ENCODE data around the gene CORO6. TPM values are rescaled to one million over a fixed set of nuclear protein-coding genes. Genes with fewer than 3 reads are reported as not detected.

The CORO6 gene
- total RNA-seq, 1 donor, result 20.3 TPM

DNA sequence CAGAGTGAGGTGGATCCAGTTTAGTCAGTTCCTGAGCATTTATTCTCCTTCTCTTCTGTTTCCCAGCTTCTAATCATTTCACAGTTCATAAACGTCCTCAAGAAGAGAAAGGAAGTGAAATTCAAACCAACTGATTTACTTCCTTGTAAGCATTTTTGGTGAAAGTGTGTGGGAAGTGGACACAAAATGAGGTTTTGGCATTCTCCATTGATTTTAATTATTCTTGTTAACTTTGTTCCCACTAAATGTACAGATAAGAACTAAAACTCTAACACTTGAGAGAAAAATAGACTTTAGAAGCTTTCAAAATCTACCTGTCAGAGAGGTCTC lies 42.7 kb upstream of the CORO6 start:
- Histone ChIP-seq H3K36me3 (ENCODE audit: insufficient read depth, low read length) (peaks cover 7% of the 10 kb centered on the region), H3K4me2 (ENCODE audit: insufficient read depth, low read length) (peak overlapping the region; percentile 40), H3K27me3 (ENCODE audit: insufficient read depth, low read length) (no peaks in the 10 kb centered on the region), H2AFZ (ENCODE audit: low read length) (peak overlapping the region; percentile 27), H4K20me1 (ENCODE audit: insufficient read depth, low read length) (no peaks in the 10 kb centered on the region), H3K27ac (ENCODE audit: low read depth, low read length) (peak overlapping the region; percentile 60), H3K4me1 (ENCODE audit: insufficient read depth, low read length) (peaks cover 30% of the 10 kb centered on the region), H3K9me3 (ENCODE audit: low read depth, low read length) (no peaks in the 10 kb centered on the region), H3K4me3 (ENCODE audit: insufficient read depth, low read length) (no peak overlapping the region), H3K79me2 (ENCODE audit: insufficient read depth, low read length) (no peaks in the 10 kb centered on the region)
- no peak for DNase-seq (ENCODE audit: insufficient read length, low spot score, missing footprints)
- TF ChIP-seq, protein P1, sequence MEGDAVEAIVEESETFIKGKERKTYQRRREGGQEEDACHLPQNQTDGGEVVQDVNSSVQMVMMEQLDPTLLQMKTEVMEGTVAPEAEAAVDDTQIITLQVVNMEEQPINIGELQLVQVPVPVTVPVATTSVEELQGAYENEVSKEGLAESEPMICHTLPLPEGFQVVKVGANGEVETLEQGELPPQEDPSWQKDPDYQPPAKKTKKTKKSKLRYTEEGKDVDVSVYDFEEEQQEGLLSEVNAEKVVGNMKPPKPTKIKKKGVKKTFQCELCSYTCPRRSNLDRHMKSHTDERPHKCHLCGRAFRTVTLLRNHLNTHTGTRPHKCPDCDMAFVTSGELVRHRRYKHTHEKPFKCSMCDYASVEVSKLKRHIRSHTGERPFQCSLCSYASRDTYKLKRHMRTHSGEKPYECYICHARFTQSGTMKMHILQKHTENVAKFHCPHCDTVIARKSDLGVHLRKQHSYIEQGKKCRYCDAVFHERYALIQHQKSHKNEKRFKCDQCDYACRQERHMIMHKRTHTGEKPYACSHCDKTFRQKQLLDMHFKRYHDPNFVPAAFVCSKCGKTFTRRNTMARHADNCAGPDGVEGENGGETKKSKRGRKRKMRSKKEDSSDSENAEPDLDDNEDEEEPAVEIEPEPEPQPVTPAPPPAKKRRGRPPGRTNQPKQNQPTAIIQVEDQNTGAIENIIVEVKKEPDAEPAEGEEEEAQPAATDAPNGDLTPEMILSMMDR (IDR thresholded peaks at IDR 0.05; ENCODE audit: extremely low read depth, low read depth, low read length), result no peak

DNA sequence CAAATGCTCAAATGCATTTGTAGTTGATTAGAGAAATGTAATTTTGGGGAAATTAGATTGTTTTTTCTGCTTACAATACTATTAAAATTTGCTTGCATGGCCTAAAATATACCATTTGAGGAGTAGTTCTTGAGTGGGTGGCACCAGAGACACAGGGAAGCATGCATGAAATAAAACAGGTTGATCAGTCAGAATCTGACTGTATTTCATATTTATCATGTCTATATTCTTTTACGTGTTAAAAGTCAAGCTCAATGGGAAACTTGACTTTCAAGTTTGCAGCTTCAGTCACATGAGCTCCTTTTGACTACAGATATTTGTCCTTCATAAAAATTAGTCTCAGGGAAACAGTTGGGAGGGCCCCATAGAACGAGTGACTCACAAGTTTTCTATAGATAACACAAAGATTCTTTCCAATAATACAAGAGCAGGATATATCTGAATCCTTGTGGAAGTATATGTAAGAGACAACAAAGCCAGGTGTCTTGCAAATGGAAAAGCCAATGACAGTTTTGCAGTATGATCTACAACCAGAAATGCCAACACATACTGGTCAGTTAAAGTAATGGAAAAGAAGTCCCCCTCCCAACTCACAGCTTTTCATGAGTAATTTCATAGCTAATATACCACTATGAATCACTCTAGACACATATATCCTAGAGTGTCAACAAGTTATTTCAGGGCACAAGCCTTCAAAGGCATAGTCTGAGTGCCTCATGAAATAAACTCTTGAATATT lies 42.2 kb upstream of the CORO6 start:
- TF ChIP-seq, protein P1 (IDR thresholded peaks at IDR 0.05; ENCODE audit: extremely low read depth, low read depth, low read length), result no peak
- no peaks in the 10 kb centered on the region for H3K27me3 ChIP-seq (ENCODE audit: insufficient read depth, low read length)
- H3K4me2 ChIP-seq (ENCODE audit: insufficient read depth, low read length), result peak overlapping the region; percentile 40
- no peak overlapping the region for H3K4me3 ChIP-seq (ENCODE audit: insufficient read depth, low read length)
- H3K79me2 ChIP-seq (ENCODE audit: insufficient read depth, low read length), result no peaks in the 10 kb centered on the region
- H4K20me1 ChIP-seq (ENCODE audit: insufficient read depth, low read length), result no peaks in the 10 kb centered on the region
- no peaks in the 10 kb centered on the region for H3K9me3 ChIP-seq (ENCODE audit: low read depth, low read length)
- H2AFZ ChIP-seq (ENCODE audit: low read length), result no peak overlapping the region
- peaks cover 7% of the 10 kb centered on the region for H3K36me3 ChIP-seq (ENCODE audit: insufficient read depth, low read length)
- H3K4me1 ChIP-seq (ENCODE audit: insufficient read depth, low read length), result peaks cover 30% of the 10 kb centered on the region
- DNase-seq (ENCODE audit: insufficient read length, low spot score, missing footprints), result peak; percentile 71
- H3K27ac ChIP-seq (ENCODE audit: low read depth, low read length), result peak overlapping the region; percentile 60

DNA sequence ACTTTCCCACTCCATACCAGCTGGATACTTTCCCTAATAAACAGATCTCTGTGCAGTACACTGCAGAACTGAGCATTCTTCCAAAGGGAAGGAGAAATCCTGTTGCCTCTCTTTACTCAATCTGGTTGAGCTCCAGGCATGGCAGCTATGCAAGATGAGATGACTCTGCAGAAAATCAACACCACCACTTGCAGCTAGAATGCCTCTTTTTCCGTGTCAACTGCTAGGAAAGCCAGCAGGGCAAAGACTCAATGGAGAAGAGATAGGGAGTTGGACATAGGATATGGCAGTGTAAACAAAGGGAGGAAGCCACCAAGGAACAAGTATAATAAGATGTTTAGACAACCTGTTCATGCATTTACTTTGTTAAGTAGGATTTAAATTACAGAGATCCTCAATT lies 40.4 kb upstream of the CORO6 start:
- H2AFZ ChIP-seq (ENCODE audit: low read length), result no peak overlapping the region
- no peaks in the 10 kb centered on the region for H3K9me3 ChIP-seq (ENCODE audit: low read depth, low read length)
- peaks cover 7% of the 10 kb centered on the region for H3K36me3 ChIP-seq (ENCODE audit: insufficient read depth, low read length)
- H4K20me1 ChIP-seq (ENCODE audit: insufficient read depth, low read length), result no peaks in the 10 kb centered on the region
- TF ChIP-seq, protein P1 (IDR thresholded peaks at IDR 0.05; ENCODE audit: extremely low read depth, low read depth, low read length), result no peak
- no peak overlapping the region for H3K4me3 ChIP-seq (ENCODE audit: insufficient read depth, low read length)
- DNase-seq (ENCODE audit: insufficient read length, low spot score, missing footprints), result no peak
- no peaks in the 10 kb centered on the region for H3K79me2 ChIP-seq (ENCODE audit: insufficient read depth, low read length)
- H3K27me3 ChIP-seq (ENCODE audit: insufficient read depth, low read length), result no peaks in the 10 kb centered on the region
- no peak overlapping the region for H3K4me2 ChIP-seq (ENCODE audit: insufficient read depth, low read length)
- H3K4me1 ChIP-seq (ENCODE audit: insufficient read depth, low read length), result peaks cover 30% of the 10 kb centered on the region
- H3K27ac ChIP-seq (ENCODE audit: low read depth, low read length), result no peak overlapping the region

DNA sequence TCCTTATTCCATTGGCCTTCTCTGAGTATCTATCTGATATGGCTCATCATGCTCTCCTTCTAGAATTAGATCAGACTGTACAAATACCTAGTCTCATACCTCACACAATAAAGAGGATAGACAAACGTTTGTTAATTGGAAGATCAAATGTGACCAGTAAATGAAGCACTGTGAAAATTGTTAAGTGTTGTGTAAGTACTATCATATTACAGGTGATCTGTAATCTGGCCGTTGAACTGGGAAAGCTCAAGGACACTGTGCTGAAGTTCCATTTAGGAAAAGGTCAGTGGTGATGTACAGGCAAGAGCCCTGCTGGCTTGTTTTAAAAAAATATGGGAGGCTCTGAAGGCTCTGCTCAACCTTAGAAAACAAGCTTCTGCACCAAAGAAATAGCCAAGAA lies 38.5 kb upstream of the CORO6 start:
- Histone ChIP-seq H3K4me3 (ENCODE audit: insufficient read depth, low read length) (no peak overlapping the region), H2AFZ (ENCODE audit: low read length) (no peak overlapping the region), H3K36me3 (ENCODE audit: insufficient read depth, low read length) (no peaks in the 10 kb centered on the region), H3K4me1 (ENCODE audit: insufficient read depth, low read length) (peaks cover 26% of the 10 kb centered on the region), H4K20me1 (ENCODE audit: insufficient read depth, low read length) (no peaks in the 10 kb centered on the region), H3K4me2 (ENCODE audit: insufficient read depth, low read length) (no peak overlapping the region), H3K27ac (ENCODE audit: low read depth, low read length) (no peak overlapping the region), H3K79me2 (ENCODE audit: insufficient read depth, low read length) (no peaks in the 10 kb centered on the region), H3K9me3 (ENCODE audit: low read depth, low read length) (no peaks in the 10 kb centered on the region), H3K27me3 (ENCODE audit: insufficient read depth, low read length) (no peaks in the 10 kb centered on the region)
- TF ChIP-seq, protein P1 (IDR thresholded peaks at IDR 0.05; ENCODE audit: extremely low read depth, low read depth, low read length), result no peak
- DNase-seq (ENCODE audit: insufficient read length, low spot score, missing footprints), result no peak

Data from osteoblast (primary cell).